OCI-LY3 (cell line): ENCODE measurements around the gene RAB3GAP2.

ENCODE experiments used
- EZH2phosphoT487 ChIP-seq: fragments of 200-600 bp; shearing (Covaris generic); IDR thresholded peaks from 2 replicates; pipeline ENCODE4 v1.6.1; 2018; ENCODE audit warnings: antibody characterized with exemption, mixed run types, low read depth
- TF ChIP-seq, protein P1 (sequence below): fragments of 200-600, 300-600 bp; sonication (generic); IDR thresholded peaks from 2 replicates; pipeline ENCODE4 v1.5.1; 2014; ENCODE audit warnings: antibody characterized with exemption, low read length, low read depth

DNA sequence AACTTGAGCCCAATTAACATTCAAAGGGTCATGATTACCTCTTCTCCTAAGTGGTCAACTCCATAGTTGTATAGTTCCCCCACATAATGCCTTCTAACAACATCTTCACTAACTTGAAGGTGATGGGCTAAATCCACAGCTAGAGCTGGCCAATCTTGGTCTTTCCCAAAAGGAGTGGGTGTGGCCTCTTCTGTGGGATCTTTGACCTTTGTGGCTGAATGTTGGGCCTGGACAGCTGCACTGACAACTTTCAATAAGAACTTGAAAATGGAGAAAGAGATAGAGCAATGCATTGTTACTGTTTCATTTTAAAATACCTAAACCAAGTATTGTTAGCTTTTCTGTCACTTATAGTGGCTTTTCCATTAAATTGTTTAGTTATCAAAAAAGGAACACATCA, 119.1 kb downstream of the RAB3GAP2 start:
- TF ChIP-seq EZH2phosphoT487 = no peak
- TF ChIP-seq, protein P1, sequence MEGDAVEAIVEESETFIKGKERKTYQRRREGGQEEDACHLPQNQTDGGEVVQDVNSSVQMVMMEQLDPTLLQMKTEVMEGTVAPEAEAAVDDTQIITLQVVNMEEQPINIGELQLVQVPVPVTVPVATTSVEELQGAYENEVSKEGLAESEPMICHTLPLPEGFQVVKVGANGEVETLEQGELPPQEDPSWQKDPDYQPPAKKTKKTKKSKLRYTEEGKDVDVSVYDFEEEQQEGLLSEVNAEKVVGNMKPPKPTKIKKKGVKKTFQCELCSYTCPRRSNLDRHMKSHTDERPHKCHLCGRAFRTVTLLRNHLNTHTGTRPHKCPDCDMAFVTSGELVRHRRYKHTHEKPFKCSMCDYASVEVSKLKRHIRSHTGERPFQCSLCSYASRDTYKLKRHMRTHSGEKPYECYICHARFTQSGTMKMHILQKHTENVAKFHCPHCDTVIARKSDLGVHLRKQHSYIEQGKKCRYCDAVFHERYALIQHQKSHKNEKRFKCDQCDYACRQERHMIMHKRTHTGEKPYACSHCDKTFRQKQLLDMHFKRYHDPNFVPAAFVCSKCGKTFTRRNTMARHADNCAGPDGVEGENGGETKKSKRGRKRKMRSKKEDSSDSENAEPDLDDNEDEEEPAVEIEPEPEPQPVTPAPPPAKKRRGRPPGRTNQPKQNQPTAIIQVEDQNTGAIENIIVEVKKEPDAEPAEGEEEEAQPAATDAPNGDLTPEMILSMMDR = no peak
